PFSK-1 (cell line): Measurements from ENCODE around the gene MPC2.

Experiments
- FOXP2 ChIP-seq: optimal IDR thresholded peaks from 2 replicates; pipeline ENCODE3; 2011; ENCODE audit warnings: borderline replicate concordance, control low read depth, inconsistent platforms; ENCODE audit not compliant: insufficient read depth; ENCODE audit errors: extremely low read length, extremely low read depth
- POLR2AphosphoS5 ChIP-seq: IDR thresholded peaks from 2 replicates; pipeline ENCODE4 v1.6.1; 2012; ENCODE audit warnings: low read depth, mild to moderate bottlenecking, control low read depth, low read length, moderate library complexity
- REST ChIP-seq, 2 experiments: IDR thresholded peaks; 2 replicates each; pipeline versions ENCODE4 v1.6.1 to v1.8.0; 2011 to 2012; ENCODE audit warnings: low read depth in 2 of 2, low read length in 2 of 2, control low read depth in 1 of 2, inconsistent platforms in 1 of 2, mild to moderate bottlenecking in 1 of 2, moderate library complexity in 1 of 2; ENCODE audit not compliant: insufficient read depth in 1 of 2
- SIN3A ChIP-seq: IDR thresholded peaks from 2 replicates; pipeline ENCODE4 v1.6.1; 2012; ENCODE audit warnings: mild to moderate bottlenecking, low read length, moderate library complexity, borderline replicate concordance; ENCODE audit not compliant: insufficient read depth
- TAF1 ChIP-seq: IDR thresholded peaks from 2 replicates; pipeline ENCODE4 v1.6.1; 2012; ENCODE audit warnings: low read length, control low read depth, borderline replicate concordance; ENCODE audit not compliant: insufficient read depth

MPC2 gene

DNA sequence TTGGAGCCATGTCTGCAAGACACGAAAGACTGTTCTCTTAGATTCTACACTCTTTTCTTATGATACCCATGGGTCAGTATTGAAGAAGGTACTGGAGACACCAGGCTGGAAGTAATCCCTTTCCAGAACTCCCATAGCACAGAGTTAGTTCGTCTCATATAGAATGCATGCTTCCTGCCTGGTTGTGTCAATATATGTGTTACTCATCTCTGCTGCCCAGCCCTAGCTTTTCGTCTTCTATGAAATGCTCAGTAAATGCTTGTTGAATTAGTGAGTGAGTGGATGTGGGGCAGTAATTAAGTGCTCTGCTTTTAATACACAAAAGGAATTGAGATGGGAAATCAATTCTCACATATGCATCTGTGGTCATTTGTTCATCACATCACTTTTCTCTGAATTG lies 55.1 kb downstream of the MPC2 start:
- TF ChIP-seq SIN3A: no peak
- TF ChIP-seq REST (IDR thresholded peaks at IDR 0.05; ENCODE audit: insufficient read depth in 1 of 2, low read depth in 2 of 2, low read length in 2 of 2): no peak
- no peak for TF ChIP-seq POLR2AphosphoS5

- TF ChIP-seq SIN3A (no peak), TAF1 (no peak), REST (IDR thresholded peaks at IDR 0.05; ENCODE audit: insufficient read depth in 1 of 2, low read depth in 2 of 2, low read length in 2 of 2) (no peak), FOXP2 (no peak), POLR2AphosphoS5 (no peak)
Measured at GRCh38 chr1:167881069-167881468, 55.8 kb downstream of the MPC2 start.

DNA sequence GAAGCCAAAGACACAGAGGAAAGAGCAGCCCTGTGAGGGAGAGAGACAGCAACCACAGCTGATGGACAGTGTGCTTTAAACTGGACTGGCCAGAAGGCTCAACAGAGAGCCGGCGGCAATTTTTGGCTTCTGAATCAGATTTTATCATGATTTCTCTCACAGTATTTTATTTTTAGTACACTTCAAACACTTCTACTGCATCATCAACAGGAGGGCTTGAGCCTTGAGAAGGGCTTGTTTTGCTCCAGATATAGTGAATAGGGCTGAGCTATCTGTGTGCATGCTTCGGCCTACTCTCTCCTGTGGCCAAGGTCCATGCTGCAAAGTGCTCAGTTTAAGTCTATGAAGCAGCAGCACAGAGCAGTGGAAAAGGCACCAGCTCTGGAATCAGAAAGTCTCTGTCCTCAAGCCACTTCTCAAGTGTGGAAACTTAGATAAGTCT lies 56.3 kb downstream of the MPC2 start:
- TF ChIP-seq TAF1 (no peak), REST (IDR thresholded peaks at IDR 0.05; ENCODE audit: insufficient read depth in 1 of 2, low read depth in 2 of 2, low read length in 2 of 2) (no peak), FOXP2 (no peak)

GRCh38 chr1:167879508-167879907 lies 57.4 kb downstream of the MPC2 start:
- TF ChIP-seq TAF1 (no peak), POLR2AphosphoS5 (no peak), REST (IDR thresholded peaks at IDR 0.05; ENCODE audit: insufficient read depth in 1 of 2, low read depth in 2 of 2, low read length in 2 of 2) (no peak), FOXP2 (no peak), SIN3A (no peak)

DNA sequence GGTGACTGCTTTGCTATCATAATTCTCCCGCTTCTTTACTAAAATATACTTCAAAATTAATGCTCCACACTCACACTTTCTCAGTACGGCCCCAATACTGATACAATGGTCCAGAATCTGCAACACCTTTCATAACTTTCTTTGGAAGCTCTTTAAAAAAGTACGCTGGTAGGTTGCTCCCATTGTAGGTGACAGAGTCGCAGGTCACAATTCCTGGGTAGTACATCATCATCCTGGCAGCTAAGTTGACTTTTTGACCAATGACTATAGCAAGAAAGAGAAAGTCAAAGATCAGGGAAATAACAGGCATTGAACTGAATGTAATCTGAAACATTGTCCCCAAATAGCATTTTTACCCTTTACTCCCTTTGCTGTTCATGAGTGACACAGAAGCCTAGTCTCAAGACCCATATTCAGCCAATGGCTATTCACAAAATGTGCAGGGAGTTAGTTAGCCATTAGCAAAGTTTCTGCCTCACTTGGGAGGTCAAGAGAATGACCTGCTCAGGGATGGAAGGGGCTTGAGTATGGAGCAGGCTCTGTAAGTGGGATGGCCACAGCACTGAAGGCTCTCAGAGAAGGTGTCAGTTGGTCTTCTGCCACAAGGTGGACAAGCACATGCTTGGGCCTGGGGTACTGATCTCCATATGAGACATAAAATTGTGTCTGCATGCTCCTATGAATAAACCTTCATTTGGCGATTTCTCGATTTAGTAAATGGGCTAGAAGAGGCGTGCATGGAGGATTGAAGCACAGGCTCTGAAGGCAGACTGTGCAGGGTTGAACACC lies 58.3 kb downstream of the MPC2 start:
- TF ChIP-seq REST (IDR thresholded peaks at IDR 0.05; ENCODE audit: insufficient read depth in 1 of 2, low read depth in 2 of 2, low read length in 2 of 2) (no peak), POLR2AphosphoS5 (no peak), SIN3A (no peak), FOXP2 (no peak), TAF1 (no peak)
